NCI-H226 (cell line): ENCODE results near the gene CASKIN1.
"Not testable (repeated sequence)": the region's sequence is repeated elsewhere in the genome, so short reads cannot be mapped to it uniquely, and the experiment has no call there.

Source experiments
- DNase-seq: peaks from one replicate; pipeline ENCODE4 v3.0.0-alpha.2; 2015

The CASKIN1 gene

DNA sequence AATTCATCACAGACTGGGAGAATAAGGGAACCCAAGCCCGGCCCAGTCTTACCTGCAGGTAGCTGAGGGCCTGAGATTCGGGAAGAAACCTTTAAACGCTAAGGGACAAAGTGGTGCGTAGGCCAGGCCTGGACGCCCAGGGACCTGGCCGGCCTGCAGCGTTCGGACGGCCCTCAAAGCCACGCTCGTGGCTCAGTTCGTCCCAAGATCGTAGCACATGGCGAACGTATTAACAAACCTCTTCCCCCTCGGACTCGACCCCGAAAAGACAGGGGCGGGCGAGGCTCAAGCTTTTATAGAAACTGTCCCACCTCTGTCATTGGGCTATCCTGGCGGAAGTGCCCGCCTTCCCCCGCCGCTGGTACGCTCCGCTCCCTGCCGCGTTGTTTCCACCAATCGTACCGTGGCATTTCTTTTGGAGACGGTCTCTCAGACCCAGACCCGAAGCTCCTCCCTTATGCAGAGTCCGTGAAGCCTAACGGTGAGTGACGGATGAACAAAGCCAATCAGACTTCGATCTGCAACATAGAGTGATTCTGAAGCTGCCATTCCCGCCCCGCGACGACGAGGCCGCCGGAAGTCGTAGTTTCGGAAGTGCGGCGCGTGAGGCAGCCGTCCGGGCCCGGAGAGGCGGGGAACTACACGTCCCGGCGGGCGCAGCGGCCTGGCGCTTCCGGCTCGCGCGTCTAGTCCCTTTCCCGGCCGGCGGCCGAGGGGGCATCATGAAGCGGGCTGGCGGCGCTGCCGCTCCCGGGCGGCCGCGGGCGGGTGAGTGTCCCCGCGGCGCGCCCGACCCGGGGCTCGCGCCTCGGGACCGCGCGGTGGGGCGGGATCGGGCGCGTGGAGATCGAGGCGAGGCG lies 41.1 kb downstream of the CASKIN1 start, which contains the start of gene TRAF7:
Gene TRAF7 (plus strand): TSS at position 692 of the 860 bp plus-strand sequence. CDS start 8,139 bp downstream, outside the sequence.
- peak; percentile 100 for DNase-seq

DNA sequence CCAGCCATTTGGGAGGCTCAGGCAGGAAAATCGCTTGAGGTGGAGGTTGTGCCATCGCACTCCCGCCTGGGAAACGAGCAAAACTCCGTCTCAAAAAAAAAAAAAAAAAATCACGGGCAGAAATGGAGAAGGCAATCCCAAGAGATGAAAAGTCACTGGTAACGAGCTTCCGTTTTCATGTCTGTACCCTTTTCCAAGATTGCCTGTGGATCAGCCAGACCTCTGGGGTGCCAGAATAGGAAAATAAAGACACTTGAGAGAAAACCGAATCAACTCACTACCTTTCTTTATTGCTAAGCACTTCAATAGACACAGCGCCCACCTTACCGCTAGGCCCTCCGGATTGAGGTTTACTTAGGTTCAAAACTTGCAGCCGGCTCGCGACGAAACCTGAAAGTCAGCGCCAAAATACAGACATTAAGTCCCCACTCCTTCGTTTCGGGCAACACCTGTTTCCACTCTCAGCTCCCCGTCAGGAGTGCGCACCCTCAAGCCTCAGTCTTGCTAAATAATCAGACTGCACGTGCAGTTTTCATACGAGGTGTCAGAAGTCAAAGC lies 41.8 kb downstream of the CASKIN1 start:
- no peak for DNase-seq

DNA sequence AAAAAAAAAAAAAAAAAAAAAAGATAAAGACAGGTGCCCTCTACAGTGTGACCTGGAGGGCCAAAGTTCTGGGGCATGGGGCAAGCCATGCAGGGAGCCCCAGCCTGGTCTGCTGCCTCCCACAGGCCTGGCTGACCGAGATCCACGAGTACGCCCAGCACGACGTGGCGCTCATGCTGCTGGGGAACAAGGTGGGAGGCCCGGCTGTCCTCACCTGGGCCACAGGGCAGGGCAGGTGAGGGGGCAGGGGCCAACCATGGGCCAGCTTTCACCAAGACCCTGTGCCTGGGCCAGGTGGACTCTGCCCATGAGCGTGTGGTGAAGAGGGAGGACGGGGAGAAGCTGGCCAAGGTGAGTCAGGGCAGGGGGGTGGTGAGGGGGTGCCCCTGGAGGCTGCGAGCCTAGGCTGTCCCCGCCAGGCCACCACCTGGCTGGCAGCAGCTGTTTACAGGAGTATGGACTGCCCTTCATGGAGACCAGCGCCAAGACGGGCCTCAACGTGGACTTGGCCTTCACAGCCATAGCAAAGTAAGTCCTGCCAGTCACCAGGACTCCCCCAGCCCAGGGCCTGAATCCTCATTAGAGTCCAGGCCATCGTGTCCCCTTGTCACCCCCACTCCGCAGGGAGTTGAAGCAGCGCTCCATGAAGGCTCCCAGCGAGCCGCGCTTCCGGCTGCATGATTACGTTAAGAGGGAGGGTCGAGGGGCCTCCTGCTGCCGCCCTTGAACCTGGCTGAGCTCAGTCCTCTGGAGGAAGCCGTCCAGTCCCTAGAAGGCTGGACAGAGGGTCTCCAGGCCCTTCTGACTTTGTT lies 43.5 kb downstream of the CASKIN1 start:
- no peak for DNase-seq

DNA sequence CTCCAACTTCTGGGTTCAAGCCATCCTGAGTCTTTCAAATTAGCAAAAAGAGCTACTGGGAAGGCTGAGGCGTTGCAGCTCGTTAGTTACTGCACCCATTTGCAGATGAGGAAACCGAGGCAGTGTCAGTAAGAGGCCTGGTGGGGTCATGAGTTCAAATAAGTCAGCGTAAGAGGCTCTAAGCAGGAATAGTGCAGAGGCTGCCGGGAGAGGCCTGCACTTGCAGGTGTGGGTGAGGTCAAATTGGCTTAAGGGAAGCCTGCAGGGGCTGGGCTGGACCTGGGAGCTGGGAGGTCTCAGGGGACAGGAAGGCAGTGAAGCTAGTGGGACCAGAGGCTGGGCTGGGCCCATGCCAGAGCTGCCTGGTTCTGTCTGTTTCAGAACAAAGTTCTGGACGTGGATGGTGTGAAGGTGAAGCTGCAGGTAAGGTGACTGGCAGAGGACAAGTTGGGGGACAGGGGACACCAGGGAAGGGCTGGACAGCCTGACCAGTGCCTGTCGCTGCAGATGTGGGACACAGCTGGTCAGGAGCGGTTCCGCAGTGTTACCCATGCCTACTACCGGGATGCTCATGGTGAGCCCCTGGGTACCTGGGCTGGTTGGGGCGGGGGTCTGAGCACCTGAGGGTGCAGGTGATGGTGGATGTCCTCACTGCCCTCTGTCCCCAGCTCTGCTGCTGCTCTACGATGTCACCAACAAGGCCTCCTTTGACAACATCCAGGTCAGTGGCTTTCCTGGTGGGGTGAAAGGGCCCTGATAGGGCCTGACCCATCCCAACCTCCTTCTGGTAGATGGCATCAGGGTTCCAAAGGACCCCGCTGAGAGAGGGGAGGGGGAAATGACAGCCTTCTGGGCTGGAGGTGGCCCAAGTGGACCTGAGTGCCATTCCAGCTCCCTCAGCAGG lies 45.0 kb downstream of the CASKIN1 start:
- no peak for DNase-seq

DNA sequence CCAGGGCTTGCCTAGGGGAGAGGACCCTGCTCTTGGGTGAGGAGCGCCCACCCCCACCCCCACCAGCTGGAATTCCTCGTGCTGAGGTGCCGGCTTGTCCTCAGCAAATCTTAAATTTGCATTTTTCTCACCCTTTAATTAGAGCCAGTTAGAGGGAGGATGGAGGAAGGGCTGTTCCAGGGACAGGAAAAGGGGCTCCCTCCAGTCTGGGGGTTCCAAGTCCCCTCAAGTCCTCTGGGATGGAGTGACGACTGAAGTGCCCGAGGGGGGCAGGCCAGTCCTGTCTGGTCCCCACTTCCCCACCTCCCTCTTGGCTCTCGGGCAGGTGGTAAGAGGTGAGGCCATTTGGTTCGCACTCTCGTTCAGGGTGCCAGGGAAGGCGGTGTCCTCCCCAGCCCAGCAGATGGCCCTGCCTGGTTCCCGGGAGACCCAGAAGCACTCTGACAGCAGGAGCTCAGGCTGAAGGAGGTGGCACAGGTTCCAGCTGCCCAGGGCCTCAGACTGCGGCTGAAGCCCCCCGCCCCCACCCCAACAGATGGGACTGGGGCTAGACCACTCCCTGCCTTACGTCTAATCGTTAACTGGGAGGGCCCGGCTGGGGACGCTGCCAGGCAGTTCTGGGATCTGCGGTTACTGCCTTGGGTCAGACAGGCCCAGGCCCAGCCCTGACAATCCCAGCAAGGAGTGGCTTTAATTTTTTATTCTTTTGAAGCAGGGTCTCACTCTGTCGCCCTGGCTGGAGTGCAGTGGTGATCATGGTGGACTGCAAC lies 45.8 kb downstream of the CASKIN1 start:
- DNase-seq = no peak

DNA sequence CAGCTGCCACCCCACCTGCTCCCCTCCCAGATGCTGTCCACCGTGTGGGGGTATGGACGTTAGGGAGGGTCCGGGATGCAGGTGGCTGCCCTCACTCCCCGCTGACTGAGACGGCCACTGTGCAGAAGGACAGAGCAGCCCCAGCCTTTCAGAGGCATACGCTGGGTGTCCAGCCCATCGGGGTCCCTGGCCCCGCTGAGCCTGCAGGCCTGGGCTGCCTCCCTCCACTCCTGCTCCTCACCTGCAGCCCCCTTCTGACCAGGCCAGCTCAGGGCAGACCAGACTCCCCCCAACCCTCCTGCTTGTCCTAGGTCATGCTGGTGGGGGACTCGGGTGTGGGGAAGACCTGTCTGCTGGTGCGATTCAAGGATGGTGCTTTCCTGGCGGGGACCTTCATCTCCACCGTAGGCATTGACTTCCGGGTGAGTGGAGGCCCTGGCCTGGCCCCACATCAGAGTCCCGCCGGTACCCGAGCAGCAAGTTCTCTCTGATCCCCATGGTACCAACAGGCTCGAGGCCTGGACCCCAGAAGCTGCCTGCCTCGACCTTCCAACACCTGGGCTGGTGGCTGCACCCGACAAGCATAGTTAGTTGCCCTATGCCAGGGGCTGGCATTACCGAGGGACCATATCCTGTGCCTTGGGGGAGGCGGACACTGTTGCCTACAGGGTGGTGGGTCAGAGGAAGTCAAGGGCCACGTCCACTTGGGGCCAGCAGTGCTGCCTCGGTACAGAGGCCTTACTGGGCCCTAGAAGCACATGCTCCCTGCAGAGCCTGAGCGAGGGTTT lies 46.6 kb downstream of the CASKIN1 start:
- no peak for DNase-seq

DNA sequence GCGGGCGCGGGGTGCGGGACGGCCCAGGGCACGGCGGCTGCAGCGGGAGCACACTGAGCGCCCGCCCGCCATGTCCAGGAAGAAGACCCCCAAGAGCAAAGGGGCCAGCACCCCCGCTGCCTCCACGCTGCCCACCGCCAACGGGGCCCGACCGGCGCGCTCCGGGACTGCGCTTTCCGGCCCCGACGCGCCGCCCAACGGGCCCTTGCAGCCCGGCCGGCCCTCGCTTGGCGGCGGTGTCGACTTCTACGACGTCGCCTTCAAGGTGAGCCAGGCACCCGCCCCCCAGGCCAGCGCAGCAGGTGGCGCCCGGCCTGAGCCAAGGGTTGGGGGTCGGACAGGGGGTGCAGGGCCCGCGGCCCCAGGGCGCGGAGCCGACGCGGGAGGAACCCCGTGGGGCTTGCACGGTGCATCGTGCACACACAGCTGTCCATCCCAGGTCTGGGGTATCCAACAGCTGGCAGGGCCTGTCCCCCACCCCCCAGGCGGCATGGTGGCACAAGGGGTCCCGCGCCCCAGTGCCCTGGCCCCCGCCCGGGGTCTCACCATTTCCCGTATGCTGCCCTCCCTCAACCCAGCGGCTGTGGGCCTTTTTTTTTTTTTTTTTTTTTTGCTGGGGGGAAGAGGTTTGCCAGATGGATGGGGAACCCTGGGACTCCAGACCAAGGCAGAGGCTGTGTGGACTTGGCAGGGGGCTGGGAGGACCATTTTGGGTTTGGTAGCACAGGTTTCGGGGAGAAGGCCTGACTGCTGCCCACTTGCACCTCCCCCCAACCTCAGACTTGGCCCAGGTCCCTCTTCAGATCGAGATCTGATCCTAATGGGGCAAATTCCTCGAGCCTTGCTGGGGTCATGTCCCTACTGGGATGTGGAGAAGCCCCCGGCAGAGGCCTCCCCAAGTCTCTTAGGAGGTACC lies 47.4 kb downstream of the CASKIN1 start:
- peak; percentile 59 for DNase-seq

DNA sequence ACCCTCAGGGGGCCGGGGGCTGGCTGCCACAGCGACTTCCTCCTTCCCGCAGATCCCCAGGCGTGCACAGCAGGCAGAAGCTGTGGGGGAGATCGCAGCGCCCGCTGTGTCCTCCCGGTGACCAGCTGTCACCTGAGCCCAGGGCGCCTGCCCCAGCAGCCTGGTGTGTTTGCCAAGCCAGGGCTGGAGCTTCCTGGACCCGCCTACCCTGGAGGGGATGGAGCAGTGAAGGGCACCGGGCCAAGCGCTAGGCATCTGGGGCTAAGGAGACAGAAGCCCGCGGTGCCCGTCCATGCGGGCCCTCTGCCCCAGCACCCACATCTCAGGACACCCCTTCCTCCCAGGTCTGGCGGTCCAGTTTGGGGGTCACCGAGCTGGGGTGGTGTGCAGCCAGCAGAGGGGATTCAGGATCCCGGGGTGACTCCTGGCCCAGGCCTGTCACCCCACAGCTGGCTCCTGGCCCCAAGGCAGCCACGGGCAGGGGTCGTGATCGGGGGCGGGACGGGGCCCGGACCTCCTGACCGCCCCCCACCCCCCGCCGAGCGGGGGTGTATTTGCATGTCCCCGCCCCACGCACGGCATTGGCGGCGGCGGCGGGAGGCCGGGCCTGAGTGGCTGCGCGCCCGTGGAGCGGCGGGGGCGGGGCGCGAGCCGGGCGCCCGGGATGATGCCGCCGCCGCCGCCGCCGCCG lies 48.3 kb downstream of the CASKIN1 start, which contains the start of gene RAB26:
Gene RAB26 (plus strand): TSS at position 645 of the 691 bp plus-strand sequence. CDS start 159 bp downstream, outside the sequence.
- DNase-seq = peak; percentile 67

DNA sequence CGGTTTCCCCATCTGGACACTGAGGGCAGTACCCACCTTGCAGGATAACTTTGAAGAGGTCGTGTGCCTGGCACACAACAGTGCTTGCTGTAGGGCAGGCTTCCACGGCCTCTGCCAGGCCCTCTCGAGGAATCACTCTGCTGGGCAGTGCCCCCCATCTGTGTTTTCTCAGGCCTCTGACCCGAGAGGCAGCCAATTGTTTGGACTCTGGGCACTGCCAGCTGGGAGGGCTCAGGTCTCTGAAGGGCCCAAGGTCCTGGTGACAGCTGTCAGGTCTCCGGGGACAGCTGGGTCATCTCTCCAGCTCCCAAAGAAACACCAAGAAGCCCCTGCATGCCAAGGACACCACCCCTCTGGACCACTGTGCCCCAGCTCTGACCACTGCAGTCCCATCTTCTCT lies 49.0 kb downstream of the CASKIN1 start:
- no peak for DNase-seq

DNA sequence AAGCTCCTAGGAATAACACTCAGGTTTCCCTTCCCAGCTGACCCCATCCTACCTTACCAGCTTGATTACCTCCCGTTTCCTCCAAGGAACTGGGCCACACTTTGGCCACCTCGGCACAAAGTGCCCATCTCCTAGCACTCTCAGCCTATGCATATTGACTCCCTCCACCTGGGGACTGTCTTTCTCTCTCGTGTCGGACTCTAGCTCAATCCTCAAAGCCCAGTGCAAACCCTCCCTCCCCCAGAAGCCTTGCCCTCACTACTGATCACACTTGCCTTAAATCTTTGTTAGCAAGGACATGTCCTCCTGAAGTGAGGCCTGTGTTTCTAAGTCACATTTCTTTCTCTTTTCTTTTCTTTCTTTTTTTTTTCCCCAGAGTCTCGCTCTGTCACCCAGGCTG lies 50.6 kb downstream of the CASKIN1 start:
- no peak for DNase-seq

DNA sequence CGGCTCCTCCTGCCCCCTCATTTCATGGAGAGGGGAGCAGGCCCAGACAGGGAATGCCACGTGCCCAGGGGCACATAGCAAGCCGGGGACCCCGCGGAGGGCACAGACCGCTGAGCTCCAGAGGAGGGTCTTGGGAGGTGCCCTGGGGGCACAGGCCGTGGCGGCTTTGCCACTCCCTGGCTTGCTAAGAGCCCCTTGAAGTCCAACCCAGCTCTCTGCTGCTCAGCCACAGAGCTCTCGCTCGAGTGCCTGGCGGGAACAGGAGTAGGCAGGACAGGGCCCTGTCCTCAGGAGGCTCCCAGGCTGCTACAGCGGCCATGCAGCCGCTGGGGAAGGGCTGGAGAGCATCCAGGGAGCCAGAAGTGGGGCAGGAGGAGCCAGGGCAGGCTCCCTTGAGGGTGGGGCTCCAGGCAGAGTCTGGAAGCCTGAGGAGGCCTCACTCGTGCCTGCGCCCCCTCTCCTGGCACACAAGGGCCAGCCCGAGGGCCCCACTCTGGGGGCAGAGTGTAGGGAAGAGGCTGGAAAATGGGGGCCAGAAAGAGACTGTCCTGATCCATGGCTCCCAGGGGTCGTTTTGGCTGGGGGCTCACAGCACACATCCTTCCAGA lies 52.4 kb downstream of the CASKIN1 start:
- DNase-seq = no peak

DNA sequence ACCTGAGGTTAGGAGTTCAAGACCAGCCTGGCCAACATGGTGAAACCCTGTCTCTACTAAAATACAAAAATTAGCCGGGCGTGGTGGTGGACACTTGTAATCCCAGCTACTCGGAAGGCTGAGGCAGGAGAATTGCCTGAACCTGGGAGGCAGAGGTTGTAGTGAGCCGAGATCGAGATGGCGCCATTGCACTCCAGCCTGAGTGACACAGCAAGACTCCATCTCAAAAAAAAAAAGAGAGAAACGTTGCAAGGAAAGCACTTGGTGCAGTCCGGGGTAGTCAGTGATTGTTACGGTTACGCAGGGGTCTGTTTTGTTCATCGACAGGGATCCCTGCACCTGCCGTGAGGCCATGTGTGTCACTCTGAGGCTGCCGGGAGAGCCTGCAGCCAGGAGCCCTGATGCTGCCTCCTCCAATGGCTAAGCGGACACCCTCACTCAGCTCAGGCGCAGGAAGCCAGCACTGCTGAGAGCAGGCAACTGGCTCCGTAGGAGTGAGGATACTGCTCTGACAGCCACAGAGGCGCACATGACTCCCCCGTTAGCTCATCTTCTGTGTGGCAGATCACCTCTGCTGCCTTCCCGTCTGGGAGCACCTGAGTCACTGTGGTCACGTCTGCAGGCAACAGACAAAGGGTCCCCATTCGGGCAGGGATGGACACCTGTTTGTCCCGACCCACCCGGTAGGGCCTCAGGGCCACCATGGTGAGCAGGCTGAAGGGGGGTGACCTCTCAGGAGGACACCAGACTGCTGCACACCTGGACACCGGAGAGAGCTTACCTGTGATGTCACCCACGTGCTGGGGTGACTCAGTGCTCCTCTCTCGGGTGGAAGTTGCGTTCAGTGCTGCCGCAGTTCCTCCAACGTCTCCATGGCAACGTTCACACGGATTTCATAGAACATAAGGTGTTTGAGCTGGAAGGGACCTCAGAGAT lies 53.2 kb downstream of the CASKIN1 start:
- DNase-seq = no peak

DNA sequence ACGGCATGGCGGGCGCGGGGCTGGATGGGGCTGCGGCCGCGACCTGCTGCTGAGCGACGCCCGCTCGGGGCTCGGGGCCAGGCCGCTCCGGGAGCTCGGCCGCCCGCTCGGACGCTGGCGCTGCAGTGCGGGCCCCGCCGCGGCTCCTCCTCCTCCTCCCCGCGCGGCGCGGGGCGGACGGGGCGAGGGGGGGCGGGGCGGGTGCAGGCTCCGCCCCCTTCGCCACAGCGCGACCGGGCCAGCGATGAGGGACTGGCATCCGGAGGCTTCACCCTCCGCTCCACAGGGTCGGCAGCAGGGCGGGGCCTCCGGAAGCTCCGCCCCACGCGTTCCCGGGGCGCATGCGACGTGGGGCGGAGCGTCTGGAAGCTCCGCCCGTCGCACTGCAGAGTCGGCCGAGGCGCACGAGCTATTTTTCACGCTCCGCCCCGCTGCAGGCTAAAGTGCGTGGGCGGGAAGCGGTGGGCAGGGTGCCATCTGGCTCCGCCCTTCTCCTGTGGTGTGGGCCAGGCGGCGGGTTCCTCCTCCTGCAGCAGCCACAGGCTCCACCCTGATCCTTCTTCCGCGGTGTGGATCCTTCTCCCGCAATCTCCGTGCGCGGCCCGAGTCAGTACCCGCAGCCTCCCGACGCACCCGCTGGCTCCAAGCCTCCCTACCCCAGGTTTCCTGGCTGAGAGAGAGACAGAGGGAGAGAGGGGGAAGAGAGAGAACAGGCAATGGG lies 60.5 kb downstream of the CASKIN1 start, which contains the start of gene PKD1:
Gene PKD1 (minus strand): TSS at position 129 of the 721 bp plus-strand sequence. CDS start 209 bp downstream, outside the sequence.
- peak; percentile 66 for DNase-seq

DNA sequence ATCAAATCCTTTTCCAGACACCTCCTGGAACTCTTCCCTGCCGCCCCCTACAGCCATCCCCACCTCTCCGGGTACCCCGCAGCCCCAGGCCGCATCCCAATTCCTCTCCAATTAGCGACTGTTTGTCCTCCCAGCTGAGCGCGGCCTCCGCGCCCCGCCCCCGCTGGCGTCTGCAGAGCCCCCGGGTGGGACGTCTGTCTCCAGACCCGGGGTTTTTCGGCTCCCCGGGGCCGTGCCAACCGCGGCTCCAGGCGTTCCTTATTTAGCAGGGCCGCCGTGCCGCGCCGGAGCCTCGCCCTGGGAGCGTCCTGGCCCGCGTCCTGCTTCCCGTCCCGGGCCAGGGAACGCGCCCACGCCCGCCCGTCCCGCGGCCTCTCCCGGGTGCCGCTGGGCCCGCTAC lies 61.3 kb downstream of the CASKIN1 start:
- not testable (repeated sequence) for DNase-seq

DNA sequence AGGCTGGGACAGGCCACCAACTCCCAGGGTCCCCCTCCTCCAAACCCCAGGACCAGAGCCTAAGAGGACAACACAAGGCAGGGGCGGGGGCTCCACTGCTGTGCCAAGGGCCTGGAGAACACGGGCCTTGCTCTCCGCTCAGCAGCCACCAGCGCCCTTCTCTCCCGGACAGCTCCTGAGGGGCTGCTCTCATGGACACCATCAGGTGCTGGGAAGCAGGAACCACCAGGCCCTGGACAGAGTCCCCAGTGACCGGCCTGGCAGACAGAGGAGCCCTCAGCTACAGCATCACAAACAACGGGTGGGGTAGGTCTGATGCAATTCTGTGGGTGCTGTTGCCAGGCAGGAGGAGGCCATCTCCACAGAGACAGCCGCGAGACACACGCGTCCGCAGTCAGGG lies 62.6 kb downstream of the CASKIN1 start:
- DNase-seq = not testable (repeated sequence)

DNA sequence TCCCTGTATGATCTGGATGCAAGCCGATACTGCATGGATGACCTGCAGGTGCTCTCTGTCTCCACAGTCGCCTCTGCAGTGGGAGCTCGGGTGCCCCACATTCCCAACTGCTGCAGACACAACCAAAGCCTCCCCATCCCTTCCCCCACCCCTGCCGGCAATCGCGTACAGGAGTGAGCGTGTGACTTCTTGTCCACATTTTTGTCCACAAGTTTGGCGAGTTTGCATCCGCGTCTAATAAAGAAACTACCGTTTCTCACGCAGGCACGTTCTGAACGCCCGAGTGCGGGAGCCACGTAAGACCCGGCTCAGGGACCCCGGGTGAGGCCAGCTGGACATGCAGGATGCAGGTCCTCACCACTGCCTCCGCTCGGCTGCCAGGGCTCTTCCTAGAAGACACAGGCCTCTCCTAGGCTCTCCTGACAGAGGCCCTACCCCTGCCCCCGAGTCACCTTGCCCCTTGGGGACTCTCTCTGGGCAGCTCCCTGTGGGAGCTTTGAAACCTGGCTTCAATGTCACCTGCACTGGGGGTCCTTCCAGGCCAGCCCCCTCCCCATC lies 66.4 kb downstream of the CASKIN1 start:
- not testable (repeated sequence) for DNase-seq
